Kidney (tissue), 14 donors: ENCODE measurements around the gene ACP7. TPM values are rescaled to one million over a fixed set of nuclear protein-coding genes. Genes with fewer than 3 reads are reported as not detected.

Experiments
- DNase-seq, 5 donors: peaks; one replicate each; pipeline ENCODE4 v3.0.0-alpha.2; 2013 to 2020
- FAIRE-seq: peaks from 2 replicates; lab custom pipeline; 2012; peaks lifted over from hg19 to GRCh38; lab: Jason Lieb, UNC
- H3K27ac ChIP-seq, 2 donors: one replicate each; pipeline ENCODE4 v1.7.0; 2013; ENCODE audit warnings: low read depth in 2 of 2, low read length in 2 of 2, inconsistent platforms in 1 of 2
- H3K27me3 ChIP-seq: one replicate; pipeline ENCODE4 v1.7.1; 2013; ENCODE audit warnings: low read length, inconsistent platforms; ENCODE audit not compliant: control insufficient read depth, insufficient read depth
- H3K36me3 ChIP-seq, 3 donors: one replicate each; pipeline versions ENCODE4 v1.7.0 to v1.7.1; 2013; ENCODE audit warnings: low read length in 3 of 3, control low read depth in 1 of 3, inconsistent platforms in 1 of 3; ENCODE audit not compliant: insufficient read depth in 3 of 3, control insufficient read depth in 2 of 3
- H3K4me1 ChIP-seq, 3 donors: one replicate each; pipeline versions ENCODE4 v1.7.0 to v1.7.1; 2013; ENCODE audit warnings: low read length in 3 of 3, inconsistent platforms in 1 of 3, low read depth in 1 of 3; ENCODE audit not compliant: control insufficient read depth in 2 of 3, insufficient read depth in 2 of 3
- H3K4me3 ChIP-seq, 3 donors: one replicate each; pipeline versions ENCODE4 v1.7.0 to v1.8.1; 2013; ENCODE audit warnings: low read length in 3 of 3, control low read depth in 1 of 3, inconsistent platforms in 1 of 3
- H3K9ac ChIP-seq, 3 donors: one replicate each; pipeline versions ENCODE4 v1.7.0 to v1.7.1; 2013; ENCODE audit warnings: low read length in 3 of 3, control low read depth in 1 of 3, inconsistent platforms in 1 of 3
- H3K9me3 ChIP-seq, 3 donors: one replicate each; pipeline versions ENCODE4 v1.7.0 to v1.7.1; 2013; ENCODE audit warnings: low read length in 3 of 3, control low read depth in 1 of 3, inconsistent platforms in 1 of 3; ENCODE audit not compliant: control insufficient read depth in 2 of 3, insufficient read depth in 1 of 3
- intact Hi-C: fragments of 100-400 bp; cut with DNase I; formaldehyde crosslinking; loops from one replicate; pipeline ENCODE4 v1.11.1; 2022
- polyA plus RNA-seq: library from polyadenylated mRNA; stranded (reverse); fragments of 350-450 nt; fragmentation: Illumina TruSeq; extraction: RNeasy Lipid Tissue Mini Kit (QIAGEN cat#74804); gene quantifications from one replicate; pipeline ENCODE4 v1.2.3, GENCODE V29; 2014; ENCODE audit warnings: low read depth, low replicate concordance; ENCODE audit not compliant: insufficient read depth
- total RNA-seq: library from RNA; stranded (reverse); fragmentation: NEBNext Ultra II Directional; extraction: Animal tissue kit (Norgen Biotek cat#: 25700); gene quantifications from one replicate; pipeline ENCODE4 v1.2.1, GENCODE V29; 2021
- TF ChIP-seq, protein P1 (sequence below): IDR thresholded peaks from 3 replicates; pipeline ENCODE4 v1.5.1; 2012; ENCODE audit warnings: mild to moderate bottlenecking, moderate library complexity, borderline replicate concordance; ENCODE audit not compliant: insufficient read depth; ENCODE audit errors: extremely low read depth
- donor health status: control.
- donor health status: control.
- donor health status: control.
- donor health status: control.
- donor health status: control.
- donor health status: DM: yes; HTN: yes; CAD: no.
- donor health status: Normal renal cell carcinoma (clear cell type).

Gene ACP7
- total and polyA plus RNA-seq, 2 donors from 2014 or later = 0.13 TPM; not detected in 1

DNA sequence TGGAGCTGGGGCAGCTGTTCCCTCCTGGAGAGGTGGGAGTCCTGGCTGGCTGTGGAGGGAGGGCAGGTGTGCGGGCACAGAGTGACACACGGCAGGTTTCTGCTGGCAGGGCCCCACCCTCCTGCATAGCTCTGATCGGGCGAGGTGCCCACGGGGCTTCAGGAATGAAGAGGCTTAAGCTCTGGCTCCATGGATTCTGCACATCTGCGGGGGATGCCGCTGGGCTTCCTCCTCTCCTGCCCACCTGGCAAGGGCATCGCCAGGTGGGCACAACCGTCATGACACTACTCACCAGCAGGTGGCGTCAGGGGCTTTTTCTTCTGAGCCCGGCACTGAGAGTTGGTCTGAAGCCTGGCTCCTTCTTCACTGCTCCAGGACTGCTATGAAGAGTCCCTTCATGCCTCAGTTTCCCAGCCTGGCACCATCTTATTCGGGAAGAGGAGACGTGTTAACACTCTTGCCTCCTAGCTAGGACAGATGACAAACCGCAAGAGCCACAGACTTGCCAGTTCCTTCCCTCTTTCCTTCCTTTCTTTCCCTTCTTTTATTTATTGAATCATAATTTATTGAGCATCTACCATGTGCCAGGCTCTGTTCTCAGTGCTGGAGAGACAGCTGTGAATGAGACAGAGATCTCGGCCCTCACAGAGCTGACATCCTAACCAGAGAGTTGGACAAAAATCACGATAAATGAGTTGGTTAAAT, 26.2 kb downstream of the ACP7 start:
- intact Hi-C loops = no loop called here
- Histone ChIP-seq H3K27me3 (no peaks in the 10 kb centered on the region), H3K36me3 (no peaks in the 10 kb centered on the region), H3K27ac (no peak overlapping the region), H3K4me3 (no peak overlapping the region), H3K4me1 (peaks cover 0 to 4% (median 0%) of the 10 kb centered on the region in 3 donors), H3K9me3 (no peaks in the 10 kb centered on the region), H3K9ac (no peak overlapping the region)
- peak in 3 of 5 donors; percentile 56 to 68 (median 56) for DNase-seq
- FAIRE-seq = no peak
- TF ChIP-seq, protein P1, sequence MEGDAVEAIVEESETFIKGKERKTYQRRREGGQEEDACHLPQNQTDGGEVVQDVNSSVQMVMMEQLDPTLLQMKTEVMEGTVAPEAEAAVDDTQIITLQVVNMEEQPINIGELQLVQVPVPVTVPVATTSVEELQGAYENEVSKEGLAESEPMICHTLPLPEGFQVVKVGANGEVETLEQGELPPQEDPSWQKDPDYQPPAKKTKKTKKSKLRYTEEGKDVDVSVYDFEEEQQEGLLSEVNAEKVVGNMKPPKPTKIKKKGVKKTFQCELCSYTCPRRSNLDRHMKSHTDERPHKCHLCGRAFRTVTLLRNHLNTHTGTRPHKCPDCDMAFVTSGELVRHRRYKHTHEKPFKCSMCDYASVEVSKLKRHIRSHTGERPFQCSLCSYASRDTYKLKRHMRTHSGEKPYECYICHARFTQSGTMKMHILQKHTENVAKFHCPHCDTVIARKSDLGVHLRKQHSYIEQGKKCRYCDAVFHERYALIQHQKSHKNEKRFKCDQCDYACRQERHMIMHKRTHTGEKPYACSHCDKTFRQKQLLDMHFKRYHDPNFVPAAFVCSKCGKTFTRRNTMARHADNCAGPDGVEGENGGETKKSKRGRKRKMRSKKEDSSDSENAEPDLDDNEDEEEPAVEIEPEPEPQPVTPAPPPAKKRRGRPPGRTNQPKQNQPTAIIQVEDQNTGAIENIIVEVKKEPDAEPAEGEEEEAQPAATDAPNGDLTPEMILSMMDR = peak; percentile 79

DNA sequence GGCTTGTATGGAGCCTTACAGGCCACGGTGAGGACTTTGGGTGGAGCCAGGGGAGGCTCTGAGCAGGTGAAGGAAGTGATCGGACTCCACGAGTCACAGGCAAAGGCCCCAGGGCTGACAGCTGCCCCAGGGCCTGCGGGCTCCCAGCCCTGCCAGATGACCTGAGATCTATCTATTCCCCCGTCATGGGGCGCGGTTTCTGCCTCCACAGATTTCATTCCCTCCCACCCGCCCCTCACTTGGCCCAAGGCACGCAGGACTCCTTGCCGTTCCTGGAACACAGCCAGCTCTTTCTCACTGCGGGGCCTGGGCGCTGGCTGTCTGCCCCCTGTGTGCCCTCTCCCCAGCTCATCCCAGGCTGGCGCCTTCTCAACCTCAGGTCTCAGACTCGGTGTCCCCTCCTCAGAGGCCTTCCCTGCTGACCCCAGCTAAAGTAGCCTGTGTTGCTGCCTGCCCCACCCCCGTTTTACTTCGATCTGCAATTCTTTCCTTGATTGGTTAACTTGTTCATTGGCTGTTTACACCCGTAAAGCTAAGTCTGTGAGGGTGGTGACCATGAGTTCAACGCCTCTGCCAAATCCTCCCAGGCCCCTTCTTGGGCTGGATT, 27.5 kb downstream of the ACP7 start:
- Histone ChIP-seq H3K27me3 (no peaks in the 10 kb centered on the region), H3K27ac (no peak overlapping the region), H3K36me3 (no peaks in the 10 kb centered on the region), H3K9ac (no peak overlapping the region), H3K4me3 (no peak overlapping the region), H3K4me1 (peaks cover 0 to 4% (median 0%) of the 10 kb centered on the region in 3 donors), H3K9me3 (no peaks in the 10 kb centered on the region)
- intact Hi-C loops = no loop called here
- TF ChIP-seq, protein P1 = no peak
- FAIRE-seq (no peak), DNase-seq (peak in 2 of 5 donors; percentile 29 to 42)

DNA sequence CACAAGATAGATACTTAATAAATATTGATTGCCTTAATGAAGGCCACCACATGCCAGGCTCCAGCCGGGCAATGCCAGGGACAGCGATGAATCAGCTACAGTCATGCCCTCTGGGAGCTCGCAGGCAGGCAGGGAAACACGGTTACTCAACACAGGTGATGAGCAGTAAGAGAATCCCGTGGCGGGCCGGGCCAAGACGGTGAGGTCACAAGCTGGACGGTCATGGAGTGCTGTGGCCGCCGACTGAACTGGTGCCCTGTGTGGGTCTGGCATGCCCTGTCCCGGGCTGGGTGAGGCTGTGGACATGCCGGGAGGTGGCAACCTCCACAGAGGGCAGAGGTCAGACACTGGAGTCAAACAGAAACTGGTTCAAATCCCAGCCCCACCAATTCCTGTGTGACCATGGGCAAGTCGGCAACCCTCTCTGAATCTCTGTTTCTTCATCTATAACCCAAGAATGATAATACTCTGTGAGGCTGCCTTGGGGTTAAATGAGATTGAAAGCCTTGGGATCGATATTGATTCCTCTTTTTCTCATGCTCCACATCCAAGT, 28.2 kb downstream of the ACP7 start:
- FAIRE-seq = no peak
- Histone ChIP-seq H3K27me3 (no peaks in the 10 kb centered on the region), H3K4me1 (peaks cover 0 to 4% (median 0%) of the 10 kb centered on the region in 3 donors), H3K36me3 (no peaks in the 10 kb centered on the region), H3K27ac (no peak overlapping the region), H3K9ac (no peak overlapping the region), H3K9me3 (no peaks in the 10 kb centered on the region), H3K4me3 (no peak overlapping the region)
- DNase-seq = peak in 1 of 5 donors; percentile 83
- intact Hi-C loops = no loop called here
- TF ChIP-seq, protein P1 = no peak
